A673 (cell line): ENCODE measurements around the gene HRC.

Experiments used
- CTCF ChIP-seq: fragments of 300-800, 200-600 bp; sonication (generic); conservative IDR thresholded peaks from 2 replicates; pipeline ENCODE4 v1.5.1; 2017; ENCODE audit warnings: low read depth, mild to moderate bottlenecking, antibody characterized with exemption, low read length, moderate library complexity, mixed read lengths
- EZH2 ChIP-seq: fragments of 200-600 bp; sonication (generic); IDR thresholded peaks from 2 replicates; pipeline ENCODE4 v1.6.1; 2017; ENCODE audit warnings: borderline replicate concordance, low read depth, mild to moderate bottlenecking, mixed read lengths, antibody characterized with exemption, low read length; ENCODE audit not compliant: poor library complexity, severe bottlenecking

DNA sequence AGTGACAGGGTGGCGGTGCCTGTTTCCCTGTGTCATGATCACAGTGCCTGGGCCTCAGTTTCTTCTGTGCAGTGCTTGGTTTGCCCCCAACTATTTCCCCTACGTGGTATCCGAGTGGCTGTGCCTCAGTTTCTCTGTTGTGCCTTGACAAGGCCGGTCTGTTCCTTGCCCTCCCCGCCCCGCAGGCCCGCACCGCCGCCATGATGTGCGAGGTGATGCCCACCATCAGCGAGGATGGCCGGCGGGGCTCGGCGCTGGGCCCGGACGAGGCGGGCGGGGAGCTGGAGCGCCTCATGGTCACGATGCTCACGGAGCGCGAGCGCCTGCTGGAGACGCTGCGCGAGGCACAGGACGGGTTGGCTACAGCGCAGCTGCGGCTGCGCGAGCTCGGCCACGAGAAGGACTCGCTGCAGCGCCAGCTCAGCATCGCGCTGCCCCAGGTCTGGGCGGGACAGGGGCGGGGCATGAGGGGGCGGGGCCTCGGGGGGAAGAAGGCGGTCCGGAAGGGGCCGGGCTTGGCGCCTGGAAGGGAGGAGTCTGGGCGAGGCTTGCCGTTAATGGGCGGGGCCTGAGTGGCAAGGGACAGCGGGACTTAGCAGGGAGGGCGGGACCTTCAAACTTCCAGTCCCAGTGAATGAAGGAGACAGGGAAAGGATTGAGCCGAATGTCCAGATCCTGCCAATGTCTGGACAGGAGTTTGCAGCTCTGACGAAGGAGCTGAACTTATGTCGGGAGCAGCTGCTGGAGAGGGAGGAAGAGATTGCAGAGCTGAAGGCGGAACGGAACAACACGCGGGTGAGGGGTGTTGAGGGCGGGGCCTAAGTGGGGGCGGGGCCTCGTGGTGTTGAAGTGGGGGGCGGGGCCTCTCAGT, 27.3 kb downstream of the HRC start:
- TF ChIP-seq EZH2 (no peak), CTCF (no peak)
